K562 (cell line): ENCODE data around the gene YEATS2. TPM values are rescaled to one million over a fixed set of nuclear protein-coding genes. Genes with fewer than 3 reads are reported as not detected.

Experiments used
- ATAC-seq: fragments of 200-7000 bp; cut with Tn5 transposase; 3 replicates; pipeline ENCODE4 v1.9.1; 2020; ENCODE audit warnings: moderate library complexity
- BruUV-seq: library from RNA; stranded (reverse); fragments of 400-500 nt; replicated peaks from 2 replicates; lab custom pipeline; 2021; lab: Mats Ljungman, UMichigan
- CTCF ChIA-PET: fragments of 300-600 bp; formaldehyde crosslinking; extraction: SDS; loops from one replicate; lab custom pipeline; 2021; ENCODE audit warnings: low intra/inter-chr PET ratio; lab: Yijun Ruan, JAX
- POLR2A ChIA-PET: fragments of 300-600, 350-650 bp; sonication (Branson Sonifier 250); formaldehyde crosslinking; extraction: SDS; loops from one replicate; lab custom pipeline; 2021; ENCODE audit warnings: antibody characterized with exemption, inconsistent platforms; lab: Yijun Ruan, JAX
- DNase-seq, 4 experiments: peaks; one replicate each; pipeline versions ENCODE4 v3.0.0 to v3.0.0-alpha.2; 2011 to 2018; ENCODE audit warnings: low spot score in 3 of 4, mixed read lengths in 3 of 4; ENCODE audit errors: extremely low read depth in 1 of 4
- FAIRE-seq: peaks from 2 replicates; lab custom pipeline; 2011; peaks lifted over from hg19 to GRCh38; lab: Jason Lieb, UNC
- H2AFZ ChIP-seq: 2 replicates; pipeline ENCODE4 v1.6.0; 2011; ENCODE audit warnings: low read depth, low read length, control low read depth, inconsistent platforms
- H3K27ac ChIP-seq: fragments of 200-600 bp; 3 replicates; pipeline ENCODE4 v1.8.0; 2011; ENCODE audit warnings: low read depth, mild to moderate bottlenecking, control low read depth, inconsistent platforms, low read length, moderate library complexity, mixed read lengths; ENCODE audit errors: extremely low read depth
- H3K27me3 ChIP-seq, 2 experiments: fragments of 300-600 bp in 1 of 2; 2 replicates in 1 of 2; 3 replicates in 1 of 2; pipeline versions ENCODE4 v1.6.0 to v1.8.0; 2011; ENCODE audit warnings: inconsistent platforms in 2 of 2, low read length in 2 of 2, mild to moderate bottlenecking in 1 of 2, mixed read lengths in 1 of 2, moderate library complexity in 1 of 2; ENCODE audit not compliant: control insufficient read depth in 2 of 2, insufficient read depth in 2 of 2
- H3K36me3 ChIP-seq: fragments of 300-600 bp; 3 replicates; pipeline ENCODE4 v1.8.0; 2011; ENCODE audit warnings: mild to moderate bottlenecking, low read length, inconsistent platforms; ENCODE audit not compliant: control insufficient read depth, insufficient read depth
- H3K4me1 ChIP-seq, 2 experiments: fragments of 200-600 bp in 1 of 2; replicated peaks in 1 of 2; 2 replicates in 1 of 2; 3 replicates in 1 of 2; pipeline versions ENCODE4 v1.5.1 to v1.8.0; 2011; ENCODE audit warnings: inconsistent platforms in 2 of 2, low read length in 2 of 2, mild to moderate bottlenecking in 1 of 2, mixed read lengths in 1 of 2, moderate library complexity in 1 of 2; ENCODE audit not compliant: control insufficient read depth in 2 of 2, insufficient read depth in 2 of 2
- H3K4me2 ChIP-seq: 2 replicates; pipeline ENCODE4 v1.6.1; 2011; ENCODE audit warnings: low read length, control low read depth, inconsistent platforms, mixed read lengths; ENCODE audit not compliant: insufficient read depth
- H3K4me3 ChIP-seq: fragments of 200-600 bp; sonication (generic), shearing (Covaris generic); 2 replicates; pipeline ENCODE4 v1.5.1; 2016; ENCODE audit warnings: control low read depth, inconsistent platforms
- H3K79me2 ChIP-seq: fragments of 200-600 bp; 3 replicates; pipeline ENCODE4 v1.8.0; 2011; ENCODE audit warnings: low read length, inconsistent platforms; ENCODE audit not compliant: control insufficient read depth, insufficient read depth
- H3K9ac ChIP-seq, 2 experiments: 2 replicates each; pipeline versions ENCODE4 v1.6.0 to v1.6.1; 2011; ENCODE audit warnings: low read depth in 2 of 2, low read length in 2 of 2, control low read depth in 1 of 2, inconsistent platforms in 1 of 2, mild to moderate bottlenecking in 1 of 2, mixed read lengths in 1 of 2; ENCODE audit not compliant: insufficient read depth in 1 of 2
- H3K9me1 ChIP-seq: one replicate; pipeline ENCODE4 v1.6.0; 2011; ENCODE audit warnings: inconsistent platforms, mild to moderate bottlenecking, low read length, moderate library complexity; ENCODE audit not compliant: control insufficient read depth, insufficient read depth
- H3K9me3 ChIP-seq: replicated peaks from 2 replicates; pipeline ENCODE4 v1.5.1; 2011; ENCODE audit warnings: low read depth, low read length, inconsistent platforms; ENCODE audit not compliant: control insufficient read depth, insufficient read depth
- H4K20me1 ChIP-seq: replicated peaks from 2 replicates; pipeline ENCODE4 v1.6.1; 2011; ENCODE audit warnings: low read length, inconsistent platforms, mixed read lengths; ENCODE audit not compliant: control insufficient read depth, insufficient read depth
- ATF3 ChIP-seq, 2 experiments: fragments of 450-650 bp in 1 of 2; sonication (generic) in 1 of 2; formaldehyde crosslinking in 1 of 2; IDR thresholded peaks in 1 of 2; conservative IDR thresholded peaks in 1 of 2; 2 replicates each; pipeline versions ENCODE4 v1.6.1 to v1.8.1; 2016 to 2023; ENCODE audit warnings: mild to moderate bottlenecking in 2 of 2, moderate library complexity in 2 of 2, inconsistent platforms in 1 of 2, missing genetic modification reagents in 1 of 2
- ATF4 ChIP-seq: fragments of 450-650 bp; formaldehyde crosslinking; IDR thresholded peaks from 2 replicates; pipeline ENCODE4 v1.4.0; 2022; ENCODE audit warnings: mild to moderate bottlenecking, moderate library complexity
- CCAR2 ChIP-seq: fragments of 200-400 bp; formaldehyde crosslinking; IDR thresholded peaks from 2 replicates; pipeline ENCODE4 v1.6.1; 2017; ENCODE audit warnings: mild to moderate bottlenecking, low read depth, low read length
- FOXJ2 ChIP-seq: fragments of 200-800 bp; sonication (Bioruptor generic); IDR thresholded peaks from 2 replicates; pipeline ENCODE4 v1.6.1; 2016; ENCODE audit warnings: missing genetic modification characterization, missing compliant biosample characterization
- ILK ChIP-seq: fragments of 450-650 bp; IDR thresholded peaks from 2 replicates; pipeline ENCODE4 v1.6.1; 2016; ENCODE audit warnings: missing genetic modification characterization, low read depth, mild to moderate bottlenecking, missing compliant biosample characterization, moderate library complexity, borderline replicate concordance
- POLR2H ChIP-seq: IDR thresholded peaks from 2 replicates; pipeline ENCODE4 v1.6.1; 2016; ENCODE audit warnings: missing genetic modification characterization, low read depth, mild to moderate bottlenecking, control low read depth, missing compliant biosample characterization, moderate library complexity
- RBBP5 ChIP-seq: fragments of 200-600 bp; sonication (generic); IDR thresholded peaks from 2 replicates; pipeline ENCODE4 v1.6.1; 2012; ENCODE audit warnings: borderline replicate concordance, mild to moderate bottlenecking, low read length, control low read depth, inconsistent platforms; ENCODE audit not compliant: insufficient read depth, poor library complexity, severe bottlenecking
- SRSF7 ChIP-seq: fragments of 200-400 bp; formaldehyde crosslinking; optimal IDR thresholded peaks from 2 replicates; pipeline ENCODE3; 2017; ENCODE audit warnings: mild to moderate bottlenecking, low read depth, low read length
- TCF15 ChIP-seq: fragments of 250-450 bp; sonication (Bioruptor Pico); IDR thresholded peaks from 2 replicates; pipeline ENCODE4 v1.8.0; 2022; ENCODE audit warnings: moderate library complexity, mild to moderate bottlenecking, inconsistent platforms
- ZNF408 ChIP-seq: fragments of 250-450 bp; sonication (Bioruptor Pico); IDR thresholded peaks from 2 replicates; pipeline ENCODE4 v1.4.0; 2020; ENCODE audit warnings: low read depth, mild to moderate bottlenecking, moderate library complexity
- WGBS: fragments of 100-300 bp; shearing (Covaris generic); methylation state at CpG from one replicate; pipeline ENCODE4 v1.1.6; 2016; ENCODE audit warnings: low coverage, mixed read lengths; ENCODE audit not compliant: insufficient coverage; ENCODE audit errors: missing lambda C conversion rate; 5-methylcytosine and 5-hydroxymethylcytosine counted together
- in situ Hi-C: fragments of 300-500 bp; cut with MboI; formaldehyde crosslinking; loops from 4 replicates; pipeline ENCODE4 v1.15.0; 2018; ENCODE audit warnings: inconsistent platforms, mixed read lengths
- intact Hi-C: fragments of 100-400 bp; cut with micrococcal nuclease; formaldehyde crosslinking; loops from 2 replicates; pipeline ENCODE4 v1.14.2; 2022
- polyA plus RNA-seq, 8 experiments: library from polyadenylated mRNA; depleted of rRNA in 4 of 8; stranded (reverse) in 5 of 8; unstranded in 3 of 8; fragments of >200 nt; fragmentation: Nextera tagmentation in 2 of 8; fragmentation: Illumina TruSeq in 1 of 8; extraction: Ambion mirVana in 2 of 8; extraction: Trizol in 1 of 8; gene quantifications; 2 replicates each; pipeline versions ENCODE4 v1.2.1 to v1.2.3, GENCODE V29; 2011 to 2014; ENCODE audit warnings: inconsistent platforms in 1 of 8, missing spikeins in 1 of 8
- total RNA-seq, 7 experiments: library from RNA; depleted of rRNA in 6 of 7; stranded (reverse); fragments of >200 nt in 6 of 7; fragmentation: Illumina TruSeq in 2 of 7; extraction: Trizol in 2 of 7; gene quantifications; 2 replicates each; pipeline versions ENCODE4 v1.2.1 to v1.2.3, GENCODE V29; 2011 to 2021; ENCODE audit warnings: low replicate concordance in 1 of 7

YEATS2 gene
- total and polyA plus RNA-seq, 9 of the 15 experiments (the other 6 are each of a cell fraction or from before 2014, with no cell fraction given), result 1.8 to 35.2 (median 19.0) TPM

- DNase-seq, result no peak
- TF ChIP-seq SRSF7 (no peak), ATF4 (CRISPR knock-in tag) (no peak), CCAR2 (no peak), FOXJ2 (tag) (no peak), RBBP5 (no peak), ILK (tag) (no peak), ZNF408 (CRISPR knock-in tag) (no peak), POLR2H (tag) (no peak), ATF3 (IDR thresholded peaks at IDR 0.05) (no peak), ATF3 (CRISPR knock-in tag; conservative IDR thresholded peaks at IDR 0.05) (no peak), TCF15 (CRISPR knock-in tag) (no peak)
- TF ChIP-seq, all 486 proteins: peak for 0
- H3K4me3 ChIP-seq, result no peak overlapping the region
- CTCF ChIA-PET, result no interaction called here
- FAIRE-seq, result no peak
- POLR2A ChIA-PET, result no interaction called here
- no peak overlapping the region for H3K27ac ChIP-seq
- H3K9me1 ChIP-seq, result no peaks in the 10 kb centered on the region
- H3K9me3 ChIP-seq, result no peaks in the 10 kb centered on the region
- no peak overlapping the region for H2AFZ ChIP-seq
- no TSS peak for BruUV-seq
- no peak for ATAC-seq
- no peak overlapping the region for H3K9ac ChIP-seq
- no peak overlapping the region for H3K4me2 ChIP-seq
- in situ Hi-C loops (no loop called here), intact Hi-C loops (no loop called here)
- H3K36me3 ChIP-seq, result peaks cover 74% of the 10 kb centered on the region
- WGBS, result 89% methylated on average over 8 of the region's 11 CpGs
- H3K27me3 ChIP-seq, result no peaks in the 10 kb centered on the region
- no peaks in the 10 kb centered on the region for H4K20me1 ChIP-seq
- H3K4me1 ChIP-seq, result no peaks in the 10 kb centered on the region
- H3K79me2 ChIP-seq, result no peaks in the 10 kb centered on the region
These were observed 110.8 kb downstream of the YEATS2 start for GRCh38 chr3:183808355-183808754.
